ENCODE results near the gene ATG2B. TPM values are rescaled to one million over a fixed set of nuclear protein-coding genes. Genes with fewer than 3 reads are reported as not detected.

ATG2B gene
- total and polyA plus RNA-seq, 9 of the 15 experiments (the other 6 are each of a cell fraction or from before 2014, with no cell fraction given): 0.83 to 12.9 (median 8.7) TPM

- peak in 1 of 4 experiments; percentile 4 for DNase-seq (ENCODE audit: extremely low read depth in 1 of 4, low spot score in 3 of 4)
- Histone ChIP-seq H3K4me2 (ENCODE audit: insufficient read depth, low read length) (peak overlapping the region; percentile 72), H3K9me3 (replicated peaks; ENCODE audit: control insufficient read depth, insufficient read depth, low read depth, low read length) (no peaks in the 10 kb centered on the region), H3K27me3 (ENCODE audit: control insufficient read depth in 2 of 2, insufficient read depth in 2 of 2, low read length in 2 of 2) (no peaks in the 10 kb centered on the region), H3K27ac (ENCODE audit: extremely low read depth, low read depth, low read length) (no peak overlapping the region), H3K4me3 (peak overlapping the region; percentile 92), H3K4me1 (replicated peaks in 1 of 2; ENCODE audit: control insufficient read depth in 2 of 2, insufficient read depth in 2 of 2, low read length in 2 of 2) (peaks cover 11 to 35% of the 10 kb centered on the region in 2 experiments), H3K9ac (ENCODE audit: insufficient read depth in 1 of 2, low read depth in 2 of 2, low read length in 2 of 2) (peak overlapping the region in 1 of 2 experiments; percentile 65; a peak in 2 of 4 replicates), H3K36me3 (ENCODE audit: control insufficient read depth, insufficient read depth, low read length) (no peaks in the 10 kb centered on the region), H2AFZ (ENCODE audit: low read depth, low read length) (no peak overlapping the region), H3K79me2 (ENCODE audit: control insufficient read depth, insufficient read depth, low read length) (peaks cover 95% of the 10 kb centered on the region), H4K20me1 (replicated peaks; ENCODE audit: control insufficient read depth, insufficient read depth, low read length) (0 out of 2 replicates have a peak, but pooled peaks cover 3% of the 10 kb centered on the region), H3K9me1 (ENCODE audit: control insufficient read depth, insufficient read depth, low read length) (no peaks in the 10 kb centered on the region)
- POLR2A ChIA-PET: interaction anchor here (1.4 kb wide), 1 partner anchor 15 kb away, joined by 3 read pairs; no protein-coding TSS in a partner anchor
- ATAC-seq: no peak
- BruUV-seq (replicated peaks): no TSS peak
- CTCF ChIA-PET (ENCODE audit: low intra/inter-chr PET ratio): no interaction called here
- WGBS (ENCODE audit: insufficient coverage, low coverage, missing lambda C conversion rate): 0% methylated on average over 1 of the region's 1 CpG
- intact Hi-C loops (cut with micrococcal nuclease) (loop anchor here (5.0 kb wide), 1 partner anchor 42 kb away; no protein-coding TSS in a partner anchor), in situ Hi-C loops (cut with MboI) (no loop called here)
- no peak for FAIRE-seq
- TF ChIP-seq TARDBP (IDR thresholded peaks at IDR 0.05) (no peak), SMARCA5 (IDR thresholded peaks at IDR 0.05) (no peak), TCF3 (CRISPR knock-in tag; IDR thresholded peaks at IDR 0.05) (0 out of 2 replicates have a peak, but pooled peaks have one; percentile 3)
Observed at GRCh38 chr14:96364962-96365361, 1.8 kb upstream of the ATG2B start.

- Histone ChIP-seq H3K4me1 (replicated peaks in 1 of 2; ENCODE audit: control insufficient read depth in 2 of 2, insufficient read depth in 2 of 2, low read length in 2 of 2) (peaks cover 14 to 34% of the 10 kb centered on the region in 2 experiments), H3K9me3 (replicated peaks; ENCODE audit: control insufficient read depth, insufficient read depth, low read depth, low read length) (no peaks in the 10 kb centered on the region), H3K79me2 (ENCODE audit: control insufficient read depth, insufficient read depth, low read length) (peaks cover 95% of the 10 kb centered on the region), H3K4me3 (peak overlapping the region; percentile 92), H3K9me1 (ENCODE audit: control insufficient read depth, insufficient read depth, low read length) (no peaks in the 10 kb centered on the region), H3K27me3 (ENCODE audit: control insufficient read depth in 2 of 2, insufficient read depth in 2 of 2, low read length in 2 of 2) (no peaks in the 10 kb centered on the region), H3K9ac (ENCODE audit: insufficient read depth in 1 of 2, low read depth in 2 of 2, low read length in 2 of 2) (peak overlapping the region; percentile 65 to 90), H3K27ac (ENCODE audit: extremely low read depth, low read depth, low read length) (peak overlapping the region; percentile 77), H3K36me3 (ENCODE audit: control insufficient read depth, insufficient read depth, low read length) (no peaks in the 10 kb centered on the region), H3K4me2 (ENCODE audit: insufficient read depth, low read length) (peak overlapping the region; percentile 72), H4K20me1 (replicated peaks; ENCODE audit: control insufficient read depth, insufficient read depth, low read length) (0 out of 2 replicates have a peak, but pooled peaks cover 3% of the 10 kb centered on the region), H2AFZ (ENCODE audit: low read depth, low read length) (peak overlapping the region; percentile 22; the same call in 1 of the 2 replicates)
- ChIA-PET POLR2A (no interaction called here), CTCF (ENCODE audit: low intra/inter-chr PET ratio) (interaction anchor here (0.6 kb wide), 1 partner anchor 50 kb away, joined by 3 read pairs; no protein-coding TSS in a partner anchor)
- intact Hi-C loops (cut with micrococcal nuclease): loop anchor here (5.0 kb wide), 1 partner anchor 43 kb away; no protein-coding TSS in a partner anchor
- in situ Hi-C loops (cut with MboI): no loop called here
- peak; percentile 12 to 65 (median 14) for DNase-seq (ENCODE audit: extremely low read depth in 1 of 4, low spot score in 3 of 4)
- peak; percentile 33 for ATAC-seq
- WGBS (ENCODE audit: insufficient coverage, low coverage, missing lambda C conversion rate): under 1% methylated on average over 28 of the region's 38 CpGs
- BruUV-seq (replicated peaks): no TSS peak
- FAIRE-seq: peak; percentile 61
- TF ChIP-seq MYNN (IDR thresholded peaks at IDR 0.05) (no peak), MYNN (CRISPR knock-in tag; IDR thresholded peaks at IDR 0.05) (no peak), TRIM28 (IDR thresholded peaks at IDR 0.05) (no peak), ETV1 (tag; conservative IDR thresholded peaks at IDR 0.05; ENCODE audit: low read depth) (no peak), KAT7 (CRISPR knock-in tag; IDR thresholded peaks at IDR 0.05; ENCODE audit: borderline replicate concordance) (peak; percentile 35; the same call in 1 of the 2 replicates), ZNF121 (CRISPR knock-in tag; conservative IDR thresholded peaks at IDR 0.05) (no peak), ILK (tag; IDR thresholded peaks at IDR 0.05; ENCODE audit: borderline replicate concordance, low read depth) (no peak), KLF13 (tag; IDR thresholded peaks at IDR 0.05; ENCODE audit: borderline replicate concordance, low read depth) (0 out of 2 replicates have a peak, but pooled peaks have one; percentile 13), ZNF175 (CRISPR knock-in tag; IDR thresholded peaks at IDR 0.05; ENCODE audit: low read depth) (no peak)
- TF ChIP-seq, protein P1, sequence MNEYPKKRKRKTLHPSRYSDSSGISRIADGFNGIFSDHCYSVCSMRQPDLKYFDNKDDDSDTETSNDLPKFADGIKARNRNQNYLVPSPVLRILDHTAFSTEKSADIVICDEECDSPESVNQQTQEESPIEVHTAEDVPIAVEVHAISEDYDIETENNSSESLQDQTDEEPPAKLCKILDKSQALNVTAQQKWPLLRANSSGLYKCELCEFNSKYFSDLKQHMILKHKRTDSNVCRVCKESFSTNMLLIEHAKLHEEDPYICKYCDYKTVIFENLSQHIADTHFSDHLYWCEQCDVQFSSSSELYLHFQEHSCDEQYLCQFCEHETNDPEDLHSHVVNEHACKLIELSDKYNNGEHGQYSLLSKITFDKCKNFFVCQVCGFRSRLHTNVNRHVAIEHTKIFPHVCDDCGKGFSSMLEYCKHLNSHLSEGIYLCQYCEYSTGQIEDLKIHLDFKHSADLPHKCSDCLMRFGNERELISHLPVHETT (CRISPR knock-in tag; conservative IDR thresholded peaks at IDR 0.05 in 1 of 2, IDR thresholded peaks at IDR 0.05 in 1 of 2): no peak
Observed at GRCh38 chr14:96363751-96364336, 703 bp upstream of the ATG2B start.
